AG10803 (cell line): ENCODE data around the gene LENG1.
A peak's percentile ranks its signal among the peaks of the same experiment; 100 is the strongest.

ENCODE experiments used
- DNase-seq: peaks from one replicate; pipeline ENCODE4 v3.0.0; 2010; ENCODE audit warnings: low read depth
- H3K4me3 ChIP-seq: 2 replicates; pipeline ENCODE4 v1.5.1; 2011; ENCODE audit warnings: mild to moderate bottlenecking, low read length, control low read depth
- CTCF ChIP-seq: conservative IDR thresholded peaks from 2 replicates; pipeline ENCODE4 v1.5.1; 2011; ENCODE audit warnings: mild to moderate bottlenecking, low read length, control low read depth, inconsistent platforms

The LENG1 gene

DNA sequence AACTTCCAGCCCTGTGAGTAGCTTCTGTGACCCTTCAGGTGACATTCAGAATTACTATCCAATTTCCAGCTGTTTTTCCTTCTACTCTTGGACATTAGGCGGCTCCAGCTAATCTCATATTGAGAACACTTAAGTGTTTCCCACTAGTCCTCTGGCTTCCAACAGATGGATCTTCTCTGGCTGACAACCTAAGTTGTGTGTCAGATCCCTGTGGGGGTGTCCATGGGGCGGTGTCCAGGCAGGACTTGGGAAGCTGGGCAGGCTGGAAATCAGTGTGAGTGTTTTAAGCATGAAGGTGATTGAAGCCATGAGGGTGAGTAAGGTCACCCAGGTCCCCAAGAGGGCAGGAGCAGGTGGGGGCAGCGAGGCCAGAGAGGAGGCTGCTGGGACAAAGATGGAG, 11.8 kb downstream of the LENG1 start:
- no peak for DNase-seq
- no peak overlapping the region for H3K4me3 ChIP-seq
- TF ChIP-seq CTCF: no peak

- DNase-seq: no peak
- no peak overlapping the region for H3K4me3 ChIP-seq
- no peak for TF ChIP-seq CTCF
Measured at GRCh38 chr19:54145541-54146158, 13.9 kb downstream of the LENG1 start.

GRCh38 chr19:54142166-54142780, 17.2 kb downstream of the LENG1 start:
- DNase-seq: no peak
- H3K4me3 ChIP-seq: no peak overlapping the region
- TF ChIP-seq CTCF: no peak

- peak; percentile 90 for DNase-seq
- peak overlapping the region; percentile 36 for H3K4me3 ChIP-seq
- no peak for TF ChIP-seq CTCF
Measured at GRCh38 chr19:54141356-54141755, 18.2 kb downstream of the LENG1 start.

DNA sequence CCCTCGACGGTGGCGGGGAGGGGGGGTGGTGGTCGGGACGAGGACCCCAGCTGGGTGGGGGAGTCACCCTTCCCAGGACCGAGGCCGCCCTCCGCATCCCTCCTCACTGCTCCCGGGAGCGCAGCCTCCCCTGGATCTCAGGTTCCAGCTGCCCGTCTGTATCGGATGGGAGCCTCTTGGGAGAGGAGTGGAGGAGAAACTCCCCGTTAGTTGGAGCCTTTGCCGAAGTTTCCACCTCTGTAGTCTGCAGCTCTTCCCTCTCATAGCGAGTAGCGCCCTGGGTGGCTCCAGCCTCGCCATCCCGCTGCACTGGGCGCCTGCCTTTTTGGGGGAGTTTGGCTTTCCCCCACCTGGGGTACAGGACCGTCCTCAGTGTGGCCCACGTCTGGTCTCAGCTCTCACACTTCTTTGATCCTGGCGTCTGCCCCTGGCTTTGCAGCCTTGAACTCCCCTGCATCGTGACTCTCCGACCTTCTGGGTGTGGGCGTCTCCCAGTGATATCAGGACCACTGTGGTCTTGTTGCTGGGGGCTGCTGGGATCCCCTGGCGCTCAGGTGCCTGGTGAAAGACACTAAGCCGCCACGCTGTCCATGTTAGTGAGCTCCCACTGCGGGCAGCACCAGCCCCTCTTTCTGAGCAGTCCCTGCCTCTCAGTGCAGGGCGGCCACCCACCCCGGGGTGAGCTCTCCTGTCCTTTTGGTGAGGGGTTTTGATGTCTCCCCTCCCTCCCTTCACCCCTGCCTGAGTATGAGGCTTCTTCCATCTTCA, 20.8 kb downstream of the LENG1 start:
- TF ChIP-seq CTCF: no peak
- H3K4me3 ChIP-seq: peak overlapping the region; percentile 75
- DNase-seq: no peak

GRCh38 chr19:54137699-54138488, 21.6 kb downstream of the LENG1 start, which contains the start of gene CNOT3:
Gene CNOT3 (plus strand): TSS chr19:54137762. CDS start chr19:54142979, 5,217 bp downstream.
- TF ChIP-seq CTCF: no peak
- H3K4me3 ChIP-seq: peak within 1 kb of the TSS; percentile 75
- no peak for DNase-seq
